Loucy (cell line): ENCODE results near the gene CD44.

Source experiments
- EZH2phosphoT487 ChIP-seq: fragments of 200-600 bp; IDR thresholded peaks from 2 replicates; pipeline ENCODE4 v1.6.1; 2018; ENCODE audit warnings: antibody characterized with exemption, mild to moderate bottlenecking, moderate library complexity, borderline replicate concordance
- TF ChIP-seq, protein P1 (sequence below): fragments of 200-600 bp; sonication (generic); conservative IDR thresholded peaks from 2 replicates; pipeline ENCODE4 v1.5.1; 2014; ENCODE audit warnings: mild to moderate bottlenecking, antibody characterized with exemption, low read length

- TF ChIP-seq, protein P1, sequence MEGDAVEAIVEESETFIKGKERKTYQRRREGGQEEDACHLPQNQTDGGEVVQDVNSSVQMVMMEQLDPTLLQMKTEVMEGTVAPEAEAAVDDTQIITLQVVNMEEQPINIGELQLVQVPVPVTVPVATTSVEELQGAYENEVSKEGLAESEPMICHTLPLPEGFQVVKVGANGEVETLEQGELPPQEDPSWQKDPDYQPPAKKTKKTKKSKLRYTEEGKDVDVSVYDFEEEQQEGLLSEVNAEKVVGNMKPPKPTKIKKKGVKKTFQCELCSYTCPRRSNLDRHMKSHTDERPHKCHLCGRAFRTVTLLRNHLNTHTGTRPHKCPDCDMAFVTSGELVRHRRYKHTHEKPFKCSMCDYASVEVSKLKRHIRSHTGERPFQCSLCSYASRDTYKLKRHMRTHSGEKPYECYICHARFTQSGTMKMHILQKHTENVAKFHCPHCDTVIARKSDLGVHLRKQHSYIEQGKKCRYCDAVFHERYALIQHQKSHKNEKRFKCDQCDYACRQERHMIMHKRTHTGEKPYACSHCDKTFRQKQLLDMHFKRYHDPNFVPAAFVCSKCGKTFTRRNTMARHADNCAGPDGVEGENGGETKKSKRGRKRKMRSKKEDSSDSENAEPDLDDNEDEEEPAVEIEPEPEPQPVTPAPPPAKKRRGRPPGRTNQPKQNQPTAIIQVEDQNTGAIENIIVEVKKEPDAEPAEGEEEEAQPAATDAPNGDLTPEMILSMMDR, result no peak
- no peak for TF ChIP-seq EZH2phosphoT487
These were observed 108.5 kb downstream of the CD44 start for GRCh38 chr11:35247428-35247827.
